Activated CD4-positive, alpha-beta T cell treated with anti-CD3 and anti-CD28 coated beads for 36 hours (primary cell): ENCODE measurements around the gene SATB2. TPM values are rescaled to one million over a fixed set of nuclear protein-coding genes. Genes with fewer than 3 reads are reported as not detected.
A peak's percentile ranks its signal among the peaks of the same experiment; 100 is the strongest.

ENCODE experiments used
- ATAC-seq: fragments of 200-7000 bp; cut with Tn5 transposase; one replicate; pipeline ENCODE4 v1.10.0; 2021; ENCODE audit warnings: mild to moderate bottlenecking, moderate library complexity
- CTCF ChIA-PET: fragments of 350-600 bp; sonication (Branson Sonifier 250); formaldehyde crosslinking; loops from one replicate; lab custom pipeline; 2021; ENCODE audit warnings: antibody characterized with exemption; lab: Charles Lee
- POLR2A ChIA-PET: fragments of 350-600 bp; sonication (Branson Sonifier 250); formaldehyde crosslinking; loops from one replicate; lab custom pipeline; 2021; ENCODE audit warnings: antibody characterized with exemption, inconsistent platforms; lab: Charles Lee
- DNase-seq: peaks from one replicate; pipeline ENCODE4 v3.0.0-alpha.2; 2020
- H3K27ac Mint-ChIP-seq: one replicate; pipeline ENCODE4 v1.8.0; 2021; ENCODE audit warnings: mixed read lengths
- H3K27me3 Mint-ChIP-seq: one replicate; pipeline ENCODE4 v1.8.0; 2021; ENCODE audit warnings: mixed read lengths
- H3K36me3 Mint-ChIP-seq: one replicate; pipeline ENCODE4 v1.8.0; 2021; ENCODE audit warnings: low read depth, mixed read lengths
- H3K4me1 Mint-ChIP-seq: one replicate; pipeline ENCODE4 v1.8.0; 2021; ENCODE audit warnings: mixed read lengths
- H3K4me3 Mint-ChIP-seq: one replicate; pipeline ENCODE4 v1.8.0; 2021; ENCODE audit warnings: mild to moderate bottlenecking, moderate library complexity, mixed read lengths
- H3K9me3 Mint-ChIP-seq: one replicate; pipeline ENCODE4 v1.8.0; 2021; ENCODE audit warnings: low read depth, mixed read lengths
- intact Hi-C, 2 experiments: fragments of 100-400 bp; cut with DNase I in 1 of 2; cut with micrococcal nuclease in 1 of 2; formaldehyde crosslinking; loops; one replicate each; pipeline versions ENCODE4 v1.14.2 to v1.15.1; 2022 to 2024; cut with DNase I, micrococcal nuclease
- total RNA-seq, 2 experiments: library from RNA; stranded (reverse); gene quantifications; one replicate each; pipeline ENCODE4 v1.2.3, GENCODE V29; 2021

SATB2 gene
- total RNA-seq, 2 experiments from 2014 or later = 0.07 to 0.21 TPM

- CTCF ChIA-PET = interaction anchor here (0.6 kb wide), 1 partner anchor 1151 kb away, joined by 3 read pairs; no protein-coding TSS in a partner anchor
Measured at GRCh38 chr2:199460101-199460671, 2.4 kb upstream of the SATB2 start.

GRCh38 chr2:199459286-199460100, 1.8 kb upstream of the SATB2 start:
- intact Hi-C loops = loop anchor here in 1 of 2 experiments (1.0 to 10.0 kb wide), 4 partner anchors 10 to 1755 kb away; partner anchors contain the start of genes FTCDNL1, MARS2 and PLCL1
- H3K4me3 Mint-ChIP-seq = peak overlapping the region; percentile 82
- CTCF ChIA-PET = no interaction called here
- POLR2A ChIA-PET = no interaction called here
- no peaks in the 10 kb centered on the region for H3K9me3 Mint-ChIP-seq
- H3K4me1 Mint-ChIP-seq = peaks cover 24% of the 10 kb centered on the region
- peak overlapping the region; percentile 78 for H3K27ac Mint-ChIP-seq
- H3K27me3 Mint-ChIP-seq = peaks cover 40% of the 10 kb centered on the region
- DNase-seq (peak; percentile 80), ATAC-seq (peak; percentile 7)
- no peaks in the 10 kb centered on the region for H3K36me3 Mint-ChIP-seq

More at GRCh38 chr2:199460101-199460671, 2.4 kb upstream of the SATB2 start:
- Mint-ChIP-seq H3K36me3 (no peaks in the 10 kb centered on the region), H3K9me3 (no peaks in the 10 kb centered on the region), H3K27me3 (peaks cover 43% of the 10 kb centered on the region), H3K4me3 (peak overlapping the region; percentile 82), H3K4me1 (peaks cover 27% of the 10 kb centered on the region), H3K27ac (no peak overlapping the region)
- ATAC-seq = no peak
- POLR2A ChIA-PET = no interaction called here
- intact Hi-C loops = loop anchor here in 1 of 2 experiments (1.0 to 10.0 kb wide), 4 partner anchors 9 to 1755 kb away; partner anchors contain the start of genes FTCDNL1, MARS2 and PLCL1
- no peak for DNase-seq

DNA sequence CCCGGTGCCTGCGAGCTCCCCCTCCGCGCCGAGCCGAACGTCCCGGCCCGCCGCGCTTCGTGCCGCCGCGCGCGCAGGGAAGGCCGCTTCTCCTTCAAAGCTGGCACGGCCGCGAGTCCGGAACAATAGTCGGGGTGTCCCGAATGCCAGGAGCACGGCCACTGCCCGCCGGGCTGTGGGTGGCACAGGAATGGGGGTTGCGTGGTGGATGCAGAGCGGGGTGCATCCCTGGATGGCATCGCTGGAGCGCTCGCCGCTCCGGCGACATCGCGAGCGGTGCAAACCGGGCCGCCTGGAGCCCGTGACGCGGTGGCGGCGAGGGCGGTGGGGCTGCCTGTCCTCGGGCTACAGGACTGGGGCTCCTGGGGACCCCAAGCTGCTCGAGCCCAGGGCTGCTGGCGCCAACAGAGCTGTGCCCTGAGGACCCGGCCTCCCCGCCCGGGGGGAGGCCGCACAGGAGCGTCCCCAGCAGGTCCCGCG, 1.1 kb upstream of the SATB2 start:
- peaks cover 21% of the 10 kb centered on the region for H3K4me1 Mint-ChIP-seq
- intact Hi-C loops = no loop called here
- DNase-seq = peak; percentile 54
- no peak overlapping the region for H3K27ac Mint-ChIP-seq
- POLR2A ChIA-PET = no interaction called here
- H3K36me3 Mint-ChIP-seq = no peaks in the 10 kb centered on the region
- CTCF ChIA-PET = interaction anchor here (0.7 kb wide), 1 partner anchor 13 kb away, joined by 3 read pairs; no protein-coding TSS in a partner anchor
- peak overlapping the region; percentile 82 for H3K4me3 Mint-ChIP-seq
- ATAC-seq = peak; percentile 36
- no peaks in the 10 kb centered on the region for H3K9me3 Mint-ChIP-seq
- peaks cover 39% of the 10 kb centered on the region for H3K27me3 Mint-ChIP-seq

DNA sequence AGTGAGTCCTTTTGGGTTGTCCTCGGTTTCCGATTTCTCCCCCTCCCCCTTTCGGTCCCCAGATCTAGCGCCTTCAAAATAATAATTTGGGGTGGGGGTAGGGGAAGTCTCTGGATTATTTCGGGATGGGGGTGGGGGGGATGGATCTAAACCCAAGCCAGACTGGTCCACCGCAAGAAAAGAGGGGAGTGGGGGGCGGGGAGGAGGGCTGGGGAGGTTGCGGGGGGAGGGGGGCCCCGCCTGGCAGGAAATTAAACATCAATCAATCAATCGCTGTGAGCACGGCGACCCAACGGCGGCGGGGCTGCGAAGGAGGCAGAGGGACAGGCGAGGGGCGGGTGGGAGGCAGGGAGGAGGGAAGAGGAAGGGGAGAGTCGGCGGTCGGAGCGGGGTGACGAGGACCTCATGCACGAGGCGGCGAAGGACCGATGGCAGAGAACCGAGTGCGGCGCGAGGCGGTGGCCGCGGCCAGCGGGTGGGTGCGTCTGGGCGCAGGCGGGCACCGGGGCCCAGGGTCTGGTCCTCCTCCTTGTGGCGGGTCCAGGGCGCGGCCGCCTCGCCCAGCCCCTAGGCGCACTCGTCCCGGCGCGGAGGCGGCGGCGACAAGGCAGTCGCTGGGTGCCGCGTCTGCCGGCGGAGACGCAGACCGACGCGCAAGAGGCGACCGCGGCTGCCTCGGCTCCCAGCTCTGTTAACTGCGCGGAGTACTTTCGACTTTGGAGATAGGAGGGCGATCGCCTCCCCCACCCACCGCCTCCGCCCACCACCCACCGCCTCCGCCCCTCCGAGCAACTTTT, 468 bp upstream of the SATB2 start:
- Mint-ChIP-seq H3K36me3 (no peaks in the 10 kb centered on the region), H3K27ac (no peak overlapping the region), H3K27me3 (peaks cover 39% of the 10 kb centered on the region), H3K4me3 (peak overlapping the region; percentile 82), H3K9me3 (no peaks in the 10 kb centered on the region), H3K4me1 (peaks cover 21% of the 10 kb centered on the region)
- intact Hi-C loops = no loop called here
- ChIA-PET CTCF (interaction anchor here (0.7 kb wide), 1 partner anchor 14 kb away, joined by 3 read pairs; no protein-coding TSS in a partner anchor), POLR2A (no interaction called here)
- DNase-seq = peak; percentile 59
- ATAC-seq = peak; percentile 52

DNA sequence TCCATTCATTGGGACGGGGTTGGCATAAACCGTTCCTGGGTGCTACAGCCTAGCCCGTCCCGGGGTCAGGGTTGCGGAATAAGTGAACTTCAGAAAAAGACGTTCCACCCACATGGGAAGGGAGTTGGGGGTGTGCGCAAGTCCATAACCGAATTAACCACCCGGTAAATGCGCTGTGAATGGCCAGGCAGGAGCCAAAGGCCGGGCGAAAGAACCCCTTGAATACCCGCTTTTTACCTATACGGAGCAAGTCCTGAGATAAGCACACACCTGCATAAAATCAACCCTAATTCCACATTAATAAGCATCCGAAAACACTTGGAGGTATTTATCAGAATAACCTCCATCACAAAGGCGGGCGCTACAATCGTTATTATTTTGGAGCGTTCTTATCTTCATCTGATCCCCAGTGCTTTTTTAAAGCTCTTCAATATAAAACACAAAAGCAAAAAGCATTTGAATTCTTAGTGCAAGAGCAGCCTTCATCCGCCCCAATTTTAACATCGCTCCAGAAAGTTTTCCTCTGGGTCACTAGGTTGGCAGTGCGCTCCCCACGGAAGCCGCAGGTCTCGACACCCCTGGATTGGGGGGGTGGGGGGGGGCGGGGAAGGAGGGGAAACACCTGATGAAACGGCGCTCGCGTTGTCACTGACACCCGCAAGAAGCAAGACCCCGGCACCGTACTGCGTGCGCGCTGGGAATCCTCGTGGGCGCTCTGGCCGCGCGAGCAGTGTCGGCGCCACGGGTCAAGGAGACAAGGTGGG, 1.2 kb downstream of the SATB2 start:
- no peaks in the 10 kb centered on the region for H3K36me3 Mint-ChIP-seq
- ChIA-PET CTCF (no interaction called here), POLR2A (no interaction called here)
- H3K27me3 Mint-ChIP-seq = peaks cover 44% of the 10 kb centered on the region
- H3K4me1 Mint-ChIP-seq = peaks cover 19% of the 10 kb centered on the region
- peak overlapping the region; percentile 82 for H3K4me3 Mint-ChIP-seq
- ATAC-seq (no peak), DNase-seq (no peak)
- intact Hi-C loops = loop anchor here (1.0 to 2.0 kb wide), 2 partner anchors 9 to 14 kb away; no protein-coding TSS in a partner anchor
- H3K9me3 Mint-ChIP-seq = no peaks in the 10 kb centered on the region
- no peak overlapping the region for H3K27ac Mint-ChIP-seq

GRCh38 chr2:199455545-199456382, 2.0 kb downstream of the SATB2 start:
- ATAC-seq (peak; percentile 14), DNase-seq (peak; percentile 37)
- Mint-ChIP-seq H3K27me3 (peaks cover 40% of the 10 kb centered on the region), H3K9me3 (no peaks in the 10 kb centered on the region), H3K27ac (no peak overlapping the region), H3K36me3 (no peaks in the 10 kb centered on the region), H3K4me1 (peaks cover 19% of the 10 kb centered on the region), H3K4me3 (no peak overlapping the region)
- POLR2A ChIA-PET = no interaction called here
- CTCF ChIA-PET = interaction anchor here (0.6 to 0.8 kb wide), 2 partner anchors 9 to 817 kb away, joined by 3 read pairs; no protein-coding TSS in a partner anchor
- intact Hi-C loops = loop anchor here (2.0 kb wide), 1 partner anchor 15 kb away; no protein-coding TSS in a partner anchor

DNA sequence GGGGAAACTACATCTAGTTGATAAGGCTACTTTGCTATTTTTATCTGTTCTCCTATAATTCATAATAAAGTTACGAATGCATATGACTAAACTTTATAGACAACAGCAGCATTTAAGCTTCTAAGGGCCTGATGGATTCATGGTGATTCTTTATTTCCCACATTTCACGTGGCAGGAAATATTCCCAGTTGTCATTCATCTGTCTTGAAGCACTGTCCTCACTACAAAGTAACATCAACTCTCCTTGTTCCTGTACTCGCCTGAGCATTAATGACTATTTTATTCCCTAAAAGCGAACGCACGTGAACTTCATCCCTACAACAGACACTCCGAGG, 2.6 kb downstream of the SATB2 start:
- CTCF ChIA-PET = interaction anchor here (0.6 to 0.8 kb wide), 3 partner anchors 10 to 817 kb away, joined by 3 to 4 read pairs (median 3); no protein-coding TSS in a partner anchor
- DNase-seq = no peak
- Mint-ChIP-seq H3K4me1 (peaks cover 17% of the 10 kb centered on the region), H3K4me3 (no peak overlapping the region), H3K27ac (no peak overlapping the region), H3K27me3 (peaks cover 36% of the 10 kb centered on the region), H3K36me3 (no peaks in the 10 kb centered on the region), H3K9me3 (no peaks in the 10 kb centered on the region)
- POLR2A ChIA-PET = no interaction called here
- ATAC-seq = no peak
- intact Hi-C loops = no loop called here

- CTCF ChIA-PET = interaction anchor here (0.6 to 0.7 kb wide), 2 partner anchors 74 to 648 kb away, joined by 3 to 4 read pairs; no protein-coding TSS in a partner anchor
- Mint-ChIP-seq H3K4me3 (no peak overlapping the region), H3K27ac (no peak overlapping the region), H3K4me1 (peaks cover 10% of the 10 kb centered on the region), H3K27me3 (peaks cover 29% of the 10 kb centered on the region), H3K36me3 (no peaks in the 10 kb centered on the region), H3K9me3 (no peaks in the 10 kb centered on the region)
- POLR2A ChIA-PET = no interaction called here
- no peak for ATAC-seq
- intact Hi-C loops = no loop called here
- DNase-seq = no peak
Measured at GRCh38 chr2:199452991-199453379, 4.8 kb downstream of the SATB2 start.

GRCh38 chr2:199452260-199452990, 5.3 kb downstream of the SATB2 start:
- ChIA-PET POLR2A (no interaction called here), CTCF (interaction anchor here (0.6 kb wide), 1 partner anchor 75 kb away, joined by 4 read pairs; no protein-coding TSS in a partner anchor)
- Mint-ChIP-seq H3K4me1 (peaks cover 10% of the 10 kb centered on the region), H3K36me3 (no peaks in the 10 kb centered on the region), H3K4me3 (no peak overlapping the region), H3K27ac (no peak overlapping the region), H3K27me3 (peaks cover 34% of the 10 kb centered on the region), H3K9me3 (no peaks in the 10 kb centered on the region)
- intact Hi-C loops = no loop called here
- no peak for DNase-seq
- ATAC-seq = no peak
